DND-41 (cell line): Measurements from ENCODE around the gene EPC2.

ENCODE experiments used
- CTCF ChIP-seq: IDR thresholded peaks from 2 replicates; pipeline ENCODE4 v1.5.1; 2012; ENCODE audit warnings: borderline replicate concordance, low read length, moderate library complexity, mild to moderate bottlenecking; ENCODE audit not compliant: poor library complexity, severe bottlenecking; ENCODE audit errors: extremely low read depth
- EZH2 ChIP-seq: IDR thresholded peaks from 3 replicates; pipeline ENCODE4 v1.6.1; 2012; ENCODE audit warnings: borderline replicate concordance, low read depth, mild to moderate bottlenecking, moderate library complexity, low read length, inconsistent platforms; ENCODE audit not compliant: severe bottlenecking

GRCh38 chr2:148607566-148607965, 37.0 kb upstream of the EPC2 start:
- no peak for TF ChIP-seq CTCF
- no peak for TF ChIP-seq EZH2
